ENCODE measurements around the gene MSI2. TPM values are rescaled to one million over a fixed set of nuclear protein-coding genes. Genes with fewer than 3 reads are reported as not detected.

Gene MSI2
- total RNA-seq, 1 donor from 2014 or later = 31.0 TPM

Small RNA genes within 50 kb of the gene (small RNA-seq; reads per million reads assigned to genes)
- gene RN7SL449P (not detected), gene RNU7-134P (not detected)

Other genes with a start within 250 kb of the MSI2 start
- 27.7 TPM for gene AKAP1, start 171.3 kb upstream of the MSI2 start, total RNA-seq

Data from frontal cortex (tissue), 1 donor.